Natural killer cell (primary cell): Measurements from ENCODE around the gene HOATZ. TPM values are rescaled to one million over a fixed set of nuclear protein-coding genes. Genes with fewer than 3 reads are reported as not detected.

Experiments used
- ATAC-seq, 3 donors: fragments of 150-1000 bp in 2 of 3; fragments of 200-7000 bp in 1 of 3; cut with Tn5 transposase; 1 replicate in 1 of 3; 2 replicates in 2 of 3; pipeline ENCODE4 v1.10.0; 2021; ENCODE audit warnings: mild to moderate bottlenecking in 2 of 3, moderate library complexity in 2 of 3
- DNase-seq, 2 donors: peaks; one replicate each; pipeline versions ENCODE4 v3.0.0 to v3.0.0-alpha.2; 2013 to 2021; ENCODE audit warnings: mixed read lengths in 1 of 2
- H3K27ac ChIP-seq: one replicate; pipeline ENCODE4 v1.5.1; 2013; ENCODE audit warnings: mild to moderate bottlenecking, low read length
- H3K27me3 ChIP-seq: one replicate; pipeline ENCODE4 v1.6.1; 2013; ENCODE audit warnings: low read length; ENCODE audit not compliant: control insufficient read depth, insufficient read depth
- H3K36me3 ChIP-seq: one replicate; pipeline ENCODE4 v1.6.1; 2013; ENCODE audit warnings: low read length; ENCODE audit not compliant: control insufficient read depth, insufficient read depth
- H3K4me1 ChIP-seq: one replicate; pipeline ENCODE4 v1.6.1; 2013; ENCODE audit warnings: low read length; ENCODE audit not compliant: control insufficient read depth, insufficient read depth
- H3K4me3 ChIP-seq: one replicate; pipeline ENCODE4 v1.5.1; 2013; ENCODE audit warnings: low read length
- H3K9me3 ChIP-seq: one replicate; pipeline ENCODE4 v1.6.1; 2013; ENCODE audit warnings: low read length; ENCODE audit not compliant: control insufficient read depth, insufficient read depth
- H3K27ac Mint-ChIP-seq, 2 donors: one replicate each; pipeline ENCODE4 v1.8.0; 2022; ENCODE audit warnings: mild to moderate bottlenecking in 2 of 2, mixed read lengths in 2 of 2, moderate library complexity in 1 of 2
- H3K27me3 Mint-ChIP-seq, 2 donors: one replicate each; pipeline ENCODE4 v1.8.0; 2022; ENCODE audit warnings: low read depth in 2 of 2, mixed read lengths in 2 of 2
- H3K36me3 Mint-ChIP-seq: one replicate; pipeline ENCODE4 v1.8.0; 2022; ENCODE audit warnings: mixed read lengths
- H3K4me1 Mint-ChIP-seq, 2 donors: one replicate each; pipeline ENCODE4 v1.8.0; 2022; ENCODE audit warnings: mixed read lengths in 2 of 2
- H3K4me3 Mint-ChIP-seq: one replicate; pipeline ENCODE4 v1.8.0; 2022; ENCODE audit warnings: mild to moderate bottlenecking, moderate library complexity, mixed read lengths
- H3K9me3 Mint-ChIP-seq, 2 donors: one replicate each; pipeline ENCODE4 v1.8.0; 2022; ENCODE audit warnings: mixed read lengths in 2 of 2
- whole genome bisulfite sequencing: methylation state at CpG from one replicate; pipeline ENCODE4 v1.1.7; 2013; ENCODE audit warnings: missing lambda C conversion rate; ENCODE audit not compliant: insufficient coverage; 5-methylcytosine and 5-hydroxymethylcytosine counted together
- intact Hi-C: fragments of 100-400 bp; cut with micrococcal nuclease; formaldehyde crosslinking; loops from one replicate; pipeline ENCODE4 v1.14.2; 2022
- total RNA-seq, 4 donors: library from RNA; stranded (reverse); fragments of 120-200 nt in 1 of 4; gene quantifications; one replicate each; pipeline versions ENCODE4 v1.2.3 to v1.2.4, GENCODE V29; 2013 to 2022
- TF ChIP-seq, protein P1 (sequence below): fragments of 200-600 bp; IDR thresholded peaks from one replicate; pipeline ENCODE4 v1.8.0; 2022; ENCODE audit warnings: antibody characterized with exemption

HOATZ gene
- total RNA-seq, 3 donors from 2014 or later (not counting 1 experiment from before 2014, with no cell fraction given), result not detected

DNA sequence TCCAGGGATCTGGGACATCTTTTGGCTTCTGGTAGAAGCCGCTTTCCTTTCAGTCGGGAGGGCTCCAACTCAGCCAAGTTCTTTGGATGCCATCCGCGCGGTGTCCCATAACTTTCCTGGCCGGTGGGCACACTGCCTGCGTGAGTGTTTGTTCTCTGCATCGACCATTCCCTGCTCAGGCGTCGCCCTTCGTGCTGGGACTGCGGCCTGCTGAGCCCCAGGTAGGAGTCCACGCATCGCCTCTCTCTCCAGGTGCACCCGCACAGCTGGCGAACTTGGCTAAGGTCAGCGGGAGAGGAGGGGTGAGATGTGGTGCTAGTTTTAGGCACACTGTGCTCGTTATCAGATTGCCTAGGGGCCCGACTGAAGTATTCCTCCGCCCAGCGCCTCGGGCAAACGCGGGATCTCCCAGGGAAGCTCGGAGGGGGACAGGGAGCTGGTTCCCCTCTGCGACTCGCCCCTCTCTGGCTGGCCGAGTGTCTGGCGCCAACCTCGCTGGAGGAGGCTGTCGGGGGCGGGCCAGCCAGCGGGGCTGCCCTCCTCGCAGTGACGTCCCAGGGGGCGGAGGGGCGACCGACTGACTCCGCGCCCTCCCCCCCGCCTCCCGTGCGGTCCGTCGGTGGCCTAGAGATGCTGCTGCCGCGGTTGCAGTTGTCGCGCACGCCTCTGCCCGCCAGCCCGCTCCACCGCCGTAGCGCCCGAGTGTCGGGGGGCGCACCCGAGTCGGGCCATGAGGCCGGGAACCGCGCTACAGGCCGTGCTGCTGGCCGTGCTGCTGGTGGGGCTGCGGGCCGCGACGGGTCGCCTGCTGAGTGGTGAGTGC lies 25.7 kb downstream of the HOATZ start, which contains the start of gene LAYN:
TSS of gene LAYN (plus strand) at position 607 of the 823 bp plus-strand sequence. CDS start at position 731, 124 bp downstream.
- Histone ChIP-seq H3K4me1 (peaks cover 34% of the 10 kb centered on the region), H3K27me3 (peaks cover 24% of the 10 kb centered on the region), H3K4me3 (peak within 1 kb of the TSS; percentile 20), H3K9me3 (no peaks in the 10 kb centered on the region), H3K27ac (no peak within 1 kb of the TSS), H3K36me3 (no peaks in the 10 kb centered on the region)
- DNase-seq (peak; percentile 47 to 57), ATAC-seq (peak; percentile 58 to 79 (median 68))
- no peaks in the 10 kb centered on the region for H3K36me3 Mint-ChIP-seq
- H3K4me1 Mint-ChIP-seq, result peaks cover 24 to 30% of the 10 kb centered on the region in 2 donors
- peaks cover 50 to 88% of the 10 kb centered on the region in 2 donors for H3K27me3 Mint-ChIP-seq
- intact Hi-C loops, result no loop called here
- H3K9me3 Mint-ChIP-seq, result no peaks in the 10 kb centered on the region
- H3K27ac Mint-ChIP-seq, result peak within 1 kb of the TSS in 1 of 2 donors; percentile 64
- H3K4me3 Mint-ChIP-seq, result peak within 1 kb of the TSS; percentile 88
- WGBS, result 10% methylated on average over 70 of the region's 70 CpGs
- TF ChIP-seq, protein P1, sequence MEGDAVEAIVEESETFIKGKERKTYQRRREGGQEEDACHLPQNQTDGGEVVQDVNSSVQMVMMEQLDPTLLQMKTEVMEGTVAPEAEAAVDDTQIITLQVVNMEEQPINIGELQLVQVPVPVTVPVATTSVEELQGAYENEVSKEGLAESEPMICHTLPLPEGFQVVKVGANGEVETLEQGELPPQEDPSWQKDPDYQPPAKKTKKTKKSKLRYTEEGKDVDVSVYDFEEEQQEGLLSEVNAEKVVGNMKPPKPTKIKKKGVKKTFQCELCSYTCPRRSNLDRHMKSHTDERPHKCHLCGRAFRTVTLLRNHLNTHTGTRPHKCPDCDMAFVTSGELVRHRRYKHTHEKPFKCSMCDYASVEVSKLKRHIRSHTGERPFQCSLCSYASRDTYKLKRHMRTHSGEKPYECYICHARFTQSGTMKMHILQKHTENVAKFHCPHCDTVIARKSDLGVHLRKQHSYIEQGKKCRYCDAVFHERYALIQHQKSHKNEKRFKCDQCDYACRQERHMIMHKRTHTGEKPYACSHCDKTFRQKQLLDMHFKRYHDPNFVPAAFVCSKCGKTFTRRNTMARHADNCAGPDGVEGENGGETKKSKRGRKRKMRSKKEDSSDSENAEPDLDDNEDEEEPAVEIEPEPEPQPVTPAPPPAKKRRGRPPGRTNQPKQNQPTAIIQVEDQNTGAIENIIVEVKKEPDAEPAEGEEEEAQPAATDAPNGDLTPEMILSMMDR, result no peak

DNA sequence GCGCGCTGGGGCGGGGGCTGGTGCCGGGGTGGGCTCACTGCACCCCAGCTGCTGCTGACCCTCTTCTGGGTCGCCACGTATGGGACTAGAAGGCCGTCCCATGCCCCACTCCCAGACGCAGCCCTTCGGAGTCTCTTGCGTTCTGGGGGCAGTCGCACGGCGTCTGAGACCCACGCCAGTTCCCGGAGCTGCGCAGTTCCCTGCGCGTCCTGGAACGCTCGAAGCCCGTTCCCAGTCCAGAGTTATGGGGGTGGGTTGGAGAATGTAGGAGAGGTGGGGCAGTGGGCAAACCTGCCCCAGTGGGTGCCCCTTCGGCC lies 26.3 kb downstream of the HOATZ start:
- intact Hi-C loops, result no loop called here
- peaks cover 53 to 92% of the 10 kb centered on the region in 2 donors for H3K27me3 Mint-ChIP-seq
- peaks cover 24 to 30% of the 10 kb centered on the region in 2 donors for H3K4me1 Mint-ChIP-seq
- H3K9me3 Mint-ChIP-seq, result no peaks in the 10 kb centered on the region
- H3K36me3 Mint-ChIP-seq, result no peaks in the 10 kb centered on the region
- no peak overlapping the region for H3K27ac Mint-ChIP-seq
- Histone ChIP-seq H3K27me3 (peaks cover 24% of the 10 kb centered on the region), H3K4me3 (peak overlapping the region; percentile 20), H3K36me3 (no peaks in the 10 kb centered on the region), H3K4me1 (peaks cover 34% of the 10 kb centered on the region), H3K27ac (no peak overlapping the region), H3K9me3 (no peaks in the 10 kb centered on the region)
- TF ChIP-seq, protein P1, result no peak
- peak in 2 of 3 donors; percentile 4 to 9 for ATAC-seq
- no peak for DNase-seq
- no peak overlapping the region for H3K4me3 Mint-ChIP-seq
- WGBS, result 2% methylated on average over 22 of the region's 22 CpGs

DNA sequence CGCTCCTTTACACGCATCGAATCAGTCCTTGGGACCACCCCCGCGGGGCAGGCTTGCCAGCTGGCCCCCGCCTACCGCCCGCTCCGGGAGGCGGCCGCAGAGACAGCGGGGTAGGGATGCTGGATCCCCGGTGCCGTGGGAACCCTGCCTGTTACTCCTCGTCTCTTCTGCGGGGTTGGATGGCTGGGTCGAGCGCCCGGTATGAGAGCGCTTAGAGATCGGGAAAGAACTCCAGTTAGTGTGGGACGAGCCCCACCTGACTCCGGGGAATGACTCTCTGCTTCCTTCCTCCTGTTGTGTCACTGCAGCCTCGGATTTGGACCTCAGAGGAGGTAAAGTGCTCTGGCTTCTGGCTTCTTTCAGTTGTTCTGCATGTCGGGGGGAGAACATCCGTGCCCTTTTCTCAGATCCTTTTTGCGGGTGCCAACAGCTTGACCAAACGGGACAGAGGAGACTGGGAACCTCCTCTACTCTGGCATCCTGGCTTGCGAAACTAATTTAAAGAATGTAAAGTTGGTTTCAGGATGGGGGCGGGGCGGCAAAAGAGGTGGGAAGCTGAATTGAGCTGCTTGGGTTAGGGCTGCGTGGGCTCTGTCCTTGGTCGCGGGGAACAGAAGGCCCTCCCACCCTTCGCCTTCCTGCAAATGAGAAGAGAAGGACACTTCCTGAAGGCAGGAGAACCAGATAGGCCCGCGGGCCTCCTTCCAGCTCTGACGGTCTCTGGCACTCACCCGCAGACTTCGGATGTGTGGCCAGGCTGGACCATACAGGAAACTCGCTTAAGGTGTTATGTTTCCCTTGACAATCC lies 26.9 kb downstream of the HOATZ start:
- H3K9me3 Mint-ChIP-seq, result no peaks in the 10 kb centered on the region
- DNase-seq, result peak in 1 of 2 donors; percentile 15

More for the DNA sequence above, 26.9 kb downstream of the HOATZ start:
- H3K36me3 ChIP-seq, result no peaks in the 10 kb centered on the region
- peaks cover 24 to 30% of the 10 kb centered on the region in 2 donors for H3K4me1 Mint-ChIP-seq
- no peak for ATAC-seq
- peak overlapping the region in 1 of 2 donors; percentile 2 for H3K27ac Mint-ChIP-seq
- H3K36me3 Mint-ChIP-seq, result no peaks in the 10 kb centered on the region
- 7% methylated on average over 41 of the region's 41 CpGs for WGBS
- H3K27me3 Mint-ChIP-seq, result peaks cover 52 to 92% of the 10 kb centered on the region in 2 donors
- H3K27me3 ChIP-seq, result peaks cover 25% of the 10 kb centered on the region
- peaks cover 34% of the 10 kb centered on the region for H3K4me1 ChIP-seq
- H3K4me3 Mint-ChIP-seq, result peak overlapping the region; percentile 88
- TF ChIP-seq, protein P1, result no peak
- H3K27ac ChIP-seq, result no peak overlapping the region
- H3K9me3 ChIP-seq, result no peaks in the 10 kb centered on the region
- peak overlapping the region; percentile 20 for H3K4me3 ChIP-seq
- intact Hi-C loops, result no loop called here
